Mesendoderm (in vitro differentiated cells): ENCODE results near the gene VASP.

Experiments used
- DNase-seq: peaks from one replicate; pipeline ENCODE4 v3.0.0; 2013
- H2AK5ac ChIP-seq: 2 replicates; pipeline ENCODE4 v1.6.1; 2013; ENCODE audit warnings: low read length, inconsistent platforms
- H2BK120ac ChIP-seq: 2 replicates; pipeline ENCODE4 v1.6.1; 2013; ENCODE audit warnings: low read depth, mild to moderate bottlenecking, low read length, moderate library complexity, mixed read lengths
- H2BK15ac ChIP-seq: replicated peaks from 2 replicates; pipeline ENCODE4 v1.6.1; 2013; ENCODE audit warnings: low read depth, mild to moderate bottlenecking, moderate library complexity
- H2BK5ac ChIP-seq: 2 replicates; pipeline ENCODE4 v1.6.1; 2013; ENCODE audit warnings: low read length, inconsistent platforms
- H3K18ac ChIP-seq: 2 replicates; pipeline ENCODE4 v1.6.1; 2013; ENCODE audit warnings: mild to moderate bottlenecking, low read length, mixed read lengths
- H3K23ac ChIP-seq: one replicate; pipeline ENCODE4 v1.6.1; 2013; ENCODE audit warnings: low read length
- H3K27ac ChIP-seq: 2 replicates; pipeline ENCODE4 v1.5.1; 2013; ENCODE audit warnings: low read depth, mild to moderate bottlenecking, inconsistent platforms, low read length, moderate library complexity
- H3K27me3 ChIP-seq: 2 replicates; pipeline ENCODE4 v1.6.1; 2013; ENCODE audit warnings: low read length, control low read depth, mild to moderate bottlenecking, inconsistent platforms; ENCODE audit not compliant: insufficient read depth, poor library complexity
- H3K36me3 ChIP-seq: 2 replicates; pipeline ENCODE4 v1.6.1; 2013; ENCODE audit warnings: low read length, inconsistent platforms; ENCODE audit not compliant: control insufficient read depth, insufficient read depth
- H3K4ac ChIP-seq: one replicate; pipeline ENCODE4 v1.6.1; 2013; ENCODE audit warnings: low read depth, mild to moderate bottlenecking, low read length, moderate library complexity
- H3K4me1 ChIP-seq: 2 replicates; pipeline ENCODE4 v1.6.1; 2013; ENCODE audit warnings: low read depth, low read length, inconsistent platforms; ENCODE audit not compliant: control insufficient read depth
- H3K4me2 ChIP-seq: 2 replicates; pipeline ENCODE4 v1.6.1; 2013; ENCODE audit warnings: low read length
- H3K4me3 ChIP-seq: 2 replicates; pipeline ENCODE4 v1.5.1; 2013; ENCODE audit warnings: mild to moderate bottlenecking, low read length
- H3K56ac ChIP-seq: one replicate; pipeline ENCODE4 v1.6.1; 2013; ENCODE audit warnings: low read length
- H3K79me1 ChIP-seq: 2 replicates; pipeline ENCODE4 v1.6.1; 2013; ENCODE audit warnings: low read length, inconsistent platforms
- H3K79me2 ChIP-seq: 2 replicates; pipeline ENCODE4 v1.6.1; 2013; ENCODE audit warnings: mild to moderate bottlenecking, low read length; ENCODE audit not compliant: control insufficient read depth, insufficient read depth
- H3K9ac ChIP-seq: 2 replicates; pipeline ENCODE4 v1.6.1; 2013; ENCODE audit warnings: low read length, inconsistent platforms
- H4K5ac ChIP-seq: one replicate; pipeline ENCODE4 v1.6.1; 2013; ENCODE audit warnings: low read length
- H4K8ac ChIP-seq: one replicate; pipeline ENCODE4 v1.6.1; 2013; ENCODE audit warnings: low read depth, mild to moderate bottlenecking, control low read depth, low read length, moderate library complexity
- WGBS: extraction: QIAGEN DNeasy Blood & Tissue Kit; methylation state at CpG from one replicate; pipeline ENCODE4 v1.1.7; 2013; ENCODE audit warnings: low lambda C conversion rate, missing lambda C conversion rate; ENCODE audit not compliant: insufficient coverage; ENCODE audit errors: extremely low coverage; 5-methylcytosine and 5-hydroxymethylcytosine counted together

The VASP gene

GRCh38 chr19:45468803-45469131 is 38.5 kb upstream of the VASP start:
- no peak overlapping the region for H2AK5ac ChIP-seq
- no CpG with 5 or more reads among the region's 19 CpGs for WGBS
- no peak overlapping the region for H2BK15ac ChIP-seq
- H3K56ac ChIP-seq, result peak overlapping the region; percentile 78
- H3K36me3 ChIP-seq, result no peaks in the 10 kb centered on the region
- H3K18ac ChIP-seq, result no peak overlapping the region
- no peak overlapping the region for H2BK120ac ChIP-seq
- no peak for DNase-seq
- peaks cover 1% of the 10 kb centered on the region for H3K4me1 ChIP-seq
- H3K9ac ChIP-seq, result peak overlapping the region; percentile 56
- H3K27me3 ChIP-seq, result no peaks in the 10 kb centered on the region
- H3K27ac ChIP-seq, result no peak overlapping the region
- no peaks in the 10 kb centered on the region for H3K79me2 ChIP-seq
- H3K4me2 ChIP-seq, result peak overlapping the region; percentile 72
- H2BK5ac ChIP-seq, result no peak overlapping the region
- no peaks in the 10 kb centered on the region for H3K79me1 ChIP-seq
- H4K5ac ChIP-seq, result no peak overlapping the region
- no peak overlapping the region for H3K23ac ChIP-seq
- H3K4me3 ChIP-seq, result peak overlapping the region; percentile 24
- no peak overlapping the region for H4K8ac ChIP-seq
- no peak overlapping the region for H3K4ac ChIP-seq

- H4K5ac ChIP-seq, result no peak overlapping the region
- peak overlapping the region; percentile 78 for H3K56ac ChIP-seq
- peak; percentile 95 for DNase-seq
- no peaks in the 10 kb centered on the region for H3K79me1 ChIP-seq
- H3K27me3 ChIP-seq, result no peaks in the 10 kb centered on the region
- no peak overlapping the region for H2BK5ac ChIP-seq
- no peak overlapping the region for H2BK120ac ChIP-seq
- H3K18ac ChIP-seq, result no peak overlapping the region
- peak overlapping the region; percentile 56 for H3K9ac ChIP-seq
- H3K4ac ChIP-seq, result no peak overlapping the region
- no peaks in the 10 kb centered on the region for H3K79me2 ChIP-seq
- H2AK5ac ChIP-seq, result no peak overlapping the region
- no peak overlapping the region for H3K27ac ChIP-seq
- H3K23ac ChIP-seq, result no peak overlapping the region
- no CpG with 5 or more reads among the region's 66 CpGs for WGBS
- no peaks in the 10 kb centered on the region for H3K36me3 ChIP-seq
- peaks cover 1% of the 10 kb centered on the region for H3K4me1 ChIP-seq
- no peak overlapping the region for H2BK15ac ChIP-seq
- H4K8ac ChIP-seq, result no peak overlapping the region
- peak overlapping the region; percentile 100 for H3K4me2 ChIP-seq
- H3K4me3 ChIP-seq, result peak overlapping the region; percentile 80
These were observed 37.9 kb upstream of the VASP start for GRCh38 chr19:45469132-45469944.

- peak overlapping the region; percentile 54 for H3K4me2 ChIP-seq
- DNase-seq, result peak; percentile 54
- H3K23ac ChIP-seq, result no peak overlapping the region
- no peaks in the 10 kb centered on the region for H3K79me1 ChIP-seq
- WGBS, result no CpG with 5 or more reads among the region's 33 CpGs
- no peak overlapping the region for H3K4me3 ChIP-seq
- no peaks in the 10 kb centered on the region for H3K27me3 ChIP-seq
- peak overlapping the region; percentile 54 for H3K9ac ChIP-seq
- H3K18ac ChIP-seq, result no peak overlapping the region
- H3K36me3 ChIP-seq, result no peaks in the 10 kb centered on the region
- no peak overlapping the region for H3K27ac ChIP-seq
- no peak overlapping the region for H2BK15ac ChIP-seq
- no peak overlapping the region for H4K8ac ChIP-seq
- no peak overlapping the region for H2BK5ac ChIP-seq
- no peak overlapping the region for H2BK120ac ChIP-seq
- H4K5ac ChIP-seq, result no peak overlapping the region
- peaks cover 1% of the 10 kb centered on the region for H3K4me1 ChIP-seq
- peak overlapping the region; percentile 56 for H3K56ac ChIP-seq
- no peak overlapping the region for H3K4ac ChIP-seq
- H3K79me2 ChIP-seq, result no peaks in the 10 kb centered on the region
- no peak overlapping the region for H2AK5ac ChIP-seq
These were observed 37.1 kb upstream of the VASP start for GRCh38 chr19:45469945-45470761.

- H3K4me3 ChIP-seq, result no peak overlapping the region
- no peak overlapping the region for H3K4ac ChIP-seq
- H3K79me1 ChIP-seq, result no peaks in the 10 kb centered on the region
- no peaks in the 10 kb centered on the region for H3K27me3 ChIP-seq
- no peak overlapping the region for H4K8ac ChIP-seq
- no peak overlapping the region for H3K4me2 ChIP-seq
- H2BK15ac ChIP-seq, result no peak overlapping the region
- H3K4me1 ChIP-seq, result peaks cover 1% of the 10 kb centered on the region
- H2BK5ac ChIP-seq, result no peak overlapping the region
- H4K5ac ChIP-seq, result no peak overlapping the region
- no CpG with 5 or more reads among the region's 15 CpGs for WGBS
- H3K36me3 ChIP-seq, result no peaks in the 10 kb centered on the region
- no peak for DNase-seq
- H3K27ac ChIP-seq, result no peak overlapping the region
- H3K23ac ChIP-seq, result no peak overlapping the region
- no peaks in the 10 kb centered on the region for H3K79me2 ChIP-seq
- no peak overlapping the region for H2AK5ac ChIP-seq
- no peak overlapping the region for H3K18ac ChIP-seq
- no peak overlapping the region for H3K56ac ChIP-seq
- H3K9ac ChIP-seq, result no peak overlapping the region
- H2BK120ac ChIP-seq, result no peak overlapping the region
These were observed 36.6 kb upstream of the VASP start for GRCh38 chr19:45470762-45471081.

GRCh38 chr19:45471111-45471930 is 36.0 kb upstream of the VASP start:
- Histone ChIP-seq H3K9ac (no peak overlapping the region), H4K5ac (no peak overlapping the region), H3K4me3 (no peak overlapping the region), H3K4me2 (no peak overlapping the region), H2BK120ac (no peak overlapping the region), H3K79me2 (no peaks in the 10 kb centered on the region), H3K36me3 (no peaks in the 10 kb centered on the region), H3K79me1 (no peaks in the 10 kb centered on the region), H3K4ac (no peak overlapping the region), H3K18ac (no peak overlapping the region), H3K27ac (no peak overlapping the region), H2BK5ac (no peak overlapping the region), H2BK15ac (no peak overlapping the region), H3K23ac (no peak overlapping the region), H2AK5ac (no peak overlapping the region), H3K4me1 (peaks cover 1% of the 10 kb centered on the region), H3K56ac (no peak overlapping the region), H3K27me3 (no peaks in the 10 kb centered on the region), H4K8ac (no peak overlapping the region)
- no peak for DNase-seq
- no CpG with 5 or more reads among the region's 16 CpGs for whole genome bisulfite sequencing
